Thoracic aorta (tissue), 2 donors: ENCODE measurements around the gene FGF7. TPM values are rescaled to one million over a fixed set of nuclear protein-coding genes. Genes with fewer than 3 reads are reported as not detected.
"Not testable (repeated sequence)": the region's sequence is repeated elsewhere in the genome, so short reads cannot be mapped to it uniquely, and the experiment has no call there.

Source experiments
- ATAC-seq: fragments of 150-250 bp; one replicate; pipeline ENCODE4 v1.8.0; 2017; ENCODE audit warnings: low read depth; ENCODE audit not compliant: insufficient number of reproducible peaks, low FRiP score
- DNase-seq: peaks from one replicate; pipeline ENCODE4 v3.0.0-alpha.2; 2020; ENCODE audit warnings: low spot score
- H3K27ac ChIP-seq, 2 donors: fragments of 200-600 bp; sonication (generic); 1 replicate in 1 of 2; 2 replicates in 1 of 2; pipeline ENCODE4 v1.5.1; 2016; ENCODE audit warnings: mild to moderate bottlenecking in 2 of 2, moderate library complexity in 2 of 2
- H3K27me3 ChIP-seq: fragments of 200-600 bp; sonication (generic); replicated peaks from 2 replicates; pipeline ENCODE4 v1.6.0; 2016; ENCODE audit warnings: mild to moderate bottlenecking; ENCODE audit not compliant: insufficient read depth
- H3K36me3 ChIP-seq: fragments of 200-600 bp; sonication (generic); one replicate; pipeline ENCODE4 v1.5.1; 2016
- H3K4me1 ChIP-seq, 2 donors: fragments of 200-600 bp; sonication (generic); 1 replicate in 1 of 2; 2 replicates in 1 of 2; pipeline versions ENCODE4 v1.5.1 to v1.6.0; 2016; ENCODE audit warnings: low read depth in 2 of 2, mild to moderate bottlenecking in 1 of 2; ENCODE audit not compliant: control insufficient read depth in 1 of 2
- H3K4me3 ChIP-seq: fragments of 200-600 bp; sonication (generic); 2 replicates; pipeline ENCODE4 v1.5.1; 2016; ENCODE audit warnings: mild to moderate bottlenecking
- H3K9me3 ChIP-seq: fragments of 200-600 bp; sonication (generic); 2 replicates; pipeline ENCODE4 v1.5.1; 2016
- total RNA-seq, 2 donors: library from RNA; depleted of rRNA; stranded (reverse); fragments of >200 nt; gene quantifications; one replicate each; pipeline versions ENCODE4 v1.1.0 to v1.2.3, GENCODE V29; 2016
- TF ChIP-seq, protein P1 (sequence below): fragments of 200-600 bp; sonication (generic); IDR thresholded peaks from one replicate; pipeline ENCODE4 v1.5.1; 2019; ENCODE audit warnings: antibody characterized with exemption

FGF7 gene
- total RNA-seq, 2 donors from 2014 or later: 12.7 to 63.6 TPM

DNA sequence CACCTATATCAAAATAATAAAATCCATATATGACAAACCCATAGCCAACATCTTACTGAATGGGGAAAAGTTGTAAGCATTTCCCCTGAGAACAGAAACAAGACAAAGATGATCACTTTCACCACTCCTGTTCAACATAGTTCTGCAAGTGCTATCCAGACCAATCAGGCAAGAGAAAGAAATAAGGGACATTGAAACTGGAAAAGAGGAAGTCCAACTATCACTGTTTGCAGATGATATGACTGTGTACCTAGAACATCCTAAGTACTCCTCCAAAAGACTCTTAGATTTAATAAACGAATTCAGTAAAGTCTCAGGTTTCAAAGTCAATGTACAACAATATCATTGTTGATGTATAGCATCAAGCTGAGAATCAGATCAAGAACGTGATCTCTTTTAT, 35.6 kb upstream of the FGF7 start:
- H3K4me3 ChIP-seq: no peak overlapping the region
- H3K4me1 ChIP-seq: no peaks in the 10 kb centered on the region
- H3K36me3 ChIP-seq: peaks cover 5% of the 10 kb centered on the region
- H3K27ac ChIP-seq: no peak overlapping the region
- H3K27me3 ChIP-seq: no peaks in the 10 kb centered on the region
- TF ChIP-seq, protein P1, sequence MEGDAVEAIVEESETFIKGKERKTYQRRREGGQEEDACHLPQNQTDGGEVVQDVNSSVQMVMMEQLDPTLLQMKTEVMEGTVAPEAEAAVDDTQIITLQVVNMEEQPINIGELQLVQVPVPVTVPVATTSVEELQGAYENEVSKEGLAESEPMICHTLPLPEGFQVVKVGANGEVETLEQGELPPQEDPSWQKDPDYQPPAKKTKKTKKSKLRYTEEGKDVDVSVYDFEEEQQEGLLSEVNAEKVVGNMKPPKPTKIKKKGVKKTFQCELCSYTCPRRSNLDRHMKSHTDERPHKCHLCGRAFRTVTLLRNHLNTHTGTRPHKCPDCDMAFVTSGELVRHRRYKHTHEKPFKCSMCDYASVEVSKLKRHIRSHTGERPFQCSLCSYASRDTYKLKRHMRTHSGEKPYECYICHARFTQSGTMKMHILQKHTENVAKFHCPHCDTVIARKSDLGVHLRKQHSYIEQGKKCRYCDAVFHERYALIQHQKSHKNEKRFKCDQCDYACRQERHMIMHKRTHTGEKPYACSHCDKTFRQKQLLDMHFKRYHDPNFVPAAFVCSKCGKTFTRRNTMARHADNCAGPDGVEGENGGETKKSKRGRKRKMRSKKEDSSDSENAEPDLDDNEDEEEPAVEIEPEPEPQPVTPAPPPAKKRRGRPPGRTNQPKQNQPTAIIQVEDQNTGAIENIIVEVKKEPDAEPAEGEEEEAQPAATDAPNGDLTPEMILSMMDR: no peak
- DNase-seq (no peak), ATAC-seq (no peak)
- no peaks in the 10 kb centered on the region for H3K9me3 ChIP-seq

DNA sequence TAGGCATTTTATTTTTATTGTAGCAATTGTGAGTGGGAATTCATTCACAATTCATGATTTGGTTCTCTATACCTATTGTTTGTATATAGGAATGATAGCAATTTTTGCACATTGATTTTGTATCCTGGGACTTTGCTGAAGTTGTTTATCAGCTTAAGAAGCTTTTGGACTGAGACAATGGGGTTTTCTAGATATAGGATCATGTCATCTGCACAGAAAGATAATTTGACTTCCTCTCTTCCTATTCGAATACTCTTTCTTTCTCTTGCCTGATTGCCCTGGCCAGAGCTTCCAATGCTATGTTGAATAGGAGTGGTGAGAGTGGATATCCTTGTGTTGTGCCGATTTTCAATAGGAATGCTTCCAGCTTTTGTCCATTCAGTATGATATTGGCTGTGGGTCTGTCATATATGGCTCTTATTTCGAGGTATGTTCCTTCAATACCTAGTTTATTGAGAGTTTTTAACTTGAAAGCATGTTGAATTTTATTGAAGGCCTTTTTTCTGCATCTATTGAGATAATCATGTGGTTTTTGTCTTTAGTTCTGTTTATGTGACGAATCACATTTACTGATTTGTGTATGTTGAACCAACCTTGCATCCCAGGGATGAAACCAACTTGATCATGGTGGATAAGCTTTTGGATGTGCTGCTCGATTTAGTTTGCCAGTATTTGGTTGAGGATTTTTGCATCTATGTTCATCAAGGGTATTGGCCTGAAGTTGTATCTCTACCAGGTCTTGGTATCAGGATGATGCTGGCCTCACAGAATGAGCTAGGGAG, 20.3 kb upstream of the FGF7 start:
- not testable (repeated sequence) for DNase-seq, ATAC-seq, H3K27ac ChIP-seq, H3K9me3 ChIP-seq, H3K36me3 ChIP-seq, H3K4me1 ChIP-seq, H3K27me3 ChIP-seq, H3K4me3 ChIP-seq

DNA sequence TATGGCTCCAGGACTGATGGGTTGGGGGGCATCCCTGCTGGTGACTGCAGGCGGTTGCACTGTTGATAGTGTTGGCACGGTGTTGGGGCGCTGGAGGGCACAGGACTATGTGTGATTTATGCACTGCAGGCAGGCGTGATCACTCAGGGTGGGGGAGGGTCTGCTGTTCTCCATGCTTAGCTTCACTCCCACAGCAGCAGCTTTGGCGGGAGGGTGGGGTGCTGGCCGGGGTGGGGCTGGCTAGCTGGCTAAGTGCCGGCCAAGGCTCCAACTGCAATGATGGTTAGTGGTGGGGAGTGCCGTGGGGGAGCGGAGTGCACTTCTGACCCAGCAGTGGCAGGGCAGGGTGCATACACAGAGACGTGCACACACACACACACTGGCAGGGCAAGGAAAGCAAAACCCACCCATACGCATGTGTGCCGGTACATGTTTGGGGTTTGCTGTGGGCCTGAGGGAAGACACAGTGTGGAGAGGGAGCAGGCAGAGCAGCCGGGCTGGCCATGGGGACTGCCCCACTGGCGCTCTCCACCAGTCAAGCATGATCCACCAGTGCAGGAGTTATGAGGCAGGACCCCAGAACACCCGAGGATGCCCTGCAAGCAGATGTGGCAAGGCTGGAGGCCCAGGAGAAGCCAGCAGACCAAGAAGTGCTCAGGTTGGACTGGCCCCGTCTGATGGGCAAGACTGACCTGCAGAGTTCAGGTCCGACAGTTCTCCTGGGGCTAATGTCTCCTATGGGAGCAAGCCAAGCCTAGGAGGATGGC, 16.5 kb upstream of the FGF7 start:
- no peaks in the 10 kb centered on the region for H3K36me3 ChIP-seq
- H3K27me3 ChIP-seq: no peaks in the 10 kb centered on the region
- TF ChIP-seq, protein P1: no peak
- no peak overlapping the region for H3K27ac ChIP-seq
- H3K4me1 ChIP-seq: no peaks in the 10 kb centered on the region
- no peaks in the 10 kb centered on the region for H3K9me3 ChIP-seq
- H3K4me3 ChIP-seq: no peak overlapping the region
- no peak for DNase-seq
- ATAC-seq: no peak

DNA sequence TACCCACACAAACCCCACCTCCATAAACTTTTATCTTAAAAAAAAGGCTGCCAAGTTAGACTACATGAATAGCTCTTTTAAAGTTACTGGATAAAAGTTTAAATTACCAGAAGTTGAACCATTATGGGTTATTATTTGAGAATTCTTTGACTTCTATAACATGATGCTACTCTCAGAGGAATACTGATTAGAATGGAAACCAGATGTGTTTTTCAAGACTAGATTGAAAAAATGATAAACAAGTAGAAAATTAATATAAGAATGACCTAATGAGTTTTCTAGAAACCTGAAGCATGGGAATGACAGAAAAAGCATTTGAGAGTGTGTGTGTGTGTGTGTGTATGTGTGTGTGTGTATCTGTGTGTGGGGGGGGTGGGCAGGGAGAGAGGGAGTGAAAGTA, 12.4 kb upstream of the FGF7 start:
- H3K4me1 ChIP-seq: no peaks in the 10 kb centered on the region

DNA sequence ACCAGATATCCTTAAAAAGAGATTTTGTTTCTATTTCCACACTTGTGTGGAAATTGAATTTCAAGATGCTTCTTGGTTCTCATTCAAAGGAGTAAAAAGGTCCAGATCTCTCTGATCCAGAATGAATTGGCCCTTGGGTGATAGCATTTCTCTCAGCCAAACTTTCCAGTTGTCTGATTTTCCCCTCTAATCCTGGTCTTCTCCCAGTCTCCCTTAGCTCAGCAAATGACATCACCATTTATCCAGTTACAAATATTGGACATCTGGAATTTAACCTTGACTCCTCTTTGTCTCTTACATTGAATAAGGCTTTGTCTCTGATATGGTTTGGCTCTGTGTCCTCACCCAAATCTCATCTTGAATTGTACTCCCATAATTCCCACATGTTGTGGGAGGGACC, 10.2 kb upstream of the FGF7 start:
- no peak overlapping the region for H3K4me3 ChIP-seq
- DNase-seq: no peak
- H3K9me3 ChIP-seq: no peaks in the 10 kb centered on the region
- TF ChIP-seq, protein P1: no peak
- H3K4me1 ChIP-seq: no peaks in the 10 kb centered on the region
- no peak overlapping the region for H3K27ac ChIP-seq
- no peak for ATAC-seq
- no peaks in the 10 kb centered on the region for H3K27me3 ChIP-seq
- H3K36me3 ChIP-seq: no peaks in the 10 kb centered on the region

More for the DNA sequence above, 12.4 kb upstream of the FGF7 start:
- H3K27ac ChIP-seq: no peak overlapping the region
- no peak overlapping the region for H3K4me3 ChIP-seq
- DNase-seq: no peak
- H3K9me3 ChIP-seq: no peaks in the 10 kb centered on the region
- TF ChIP-seq, protein P1: no peak
- no peaks in the 10 kb centered on the region for H3K27me3 ChIP-seq
- no peak for ATAC-seq
- H3K36me3 ChIP-seq: no peaks in the 10 kb centered on the region
